ENCODE results near the gene CCDC191. TPM values are rescaled to one million over a fixed set of nuclear protein-coding genes. Genes with fewer than 3 reads are reported as not detected.

Gene CCDC191
- total and polyA plus RNA-seq, 2 of the 4 experiments (the other 2 are of a cell fraction), result 0.72 to 1.1 TPM

- TF ChIP-seq USF2 (IDR thresholded peaks at IDR 0.05; ENCODE audit: low read depth, low read length) (peak; percentile 79), CTCF (conservative IDR thresholded peaks at IDR 0.05; ENCODE audit: low read depth, low read length) (no peak)
These were observed at the start of gene CCDC191, which contains the start of gene QTRT2 (continued) for GRCh38 chr3:114056130-114057010.
